Cerebellar cortex (tissue), 1 donor: ENCODE measurements around the gene VSTM4.

Experiments used
- DNase-seq: peaks from one replicate; pipeline ENCODE4 v3.0.0-alpha.2; 2015; ENCODE audit warnings: low spot score

Gene VSTM4

GRCh38 chr10:49116509-49117375, 1.4 kb upstream of the VSTM4 start:
- no peak for DNase-seq

- DNase-seq = no peak
Measured at GRCh38 chr10:49115796-49116508, 630 bp upstream of the VSTM4 start.

GRCh38 chr10:49114718-49115014, 656 bp downstream of the VSTM4 start:
- DNase-seq = no peak

GRCh38 chr10:49113741-49114141, 1.6 kb downstream of the VSTM4 start:
- DNase-seq = no peak

GRCh38 chr10:49112851-49113250, 2.5 kb downstream of the VSTM4 start:
- no peak for DNase-seq

GRCh38 chr10:49112098-49112497, 3.2 kb downstream of the VSTM4 start:
- DNase-seq = no peak

GRCh38 chr10:49111320-49111698, 4.0 kb downstream of the VSTM4 start:
- DNase-seq = no peak

- no peak for DNase-seq
Measured at GRCh38 chr10:49110684-49111319, 4.5 kb downstream of the VSTM4 start.

- DNase-seq = no peak
Measured at GRCh38 chr10:49109669-49110340, 5.5 kb downstream of the VSTM4 start.

GRCh38 chr10:49108656-49109055, 6.7 kb downstream of the VSTM4 start:
- DNase-seq = no peak

- DNase-seq = no peak
Measured at GRCh38 chr10:49107887-49108267, 7.4 kb downstream of the VSTM4 start.

- no peak for DNase-seq
Measured at GRCh38 chr10:49107111-49107886, 8.0 kb downstream of the VSTM4 start.

- peak; percentile 74 for DNase-seq
Measured at GRCh38 chr10:49106451-49106850, 8.9 kb downstream of the VSTM4 start.

- no peak for DNase-seq
Measured at GRCh38 chr10:49105076-49105475, 10.2 kb downstream of the VSTM4 start.

GRCh38 chr10:49104323-49104722, 11.0 kb downstream of the VSTM4 start:
- DNase-seq = no peak

GRCh38 chr10:49103761-49104160, 11.6 kb downstream of the VSTM4 start:
- no peak for DNase-seq

- DNase-seq = no peak
Measured at GRCh38 chr10:49099046-49099445, 16.3 kb downstream of the VSTM4 start.

- no peak for DNase-seq
Measured at GRCh38 chr10:49096890-49097445, 18.4 kb downstream of the VSTM4 start.

- no peak for DNase-seq
Measured at GRCh38 chr10:49094646-49095045, 20.7 kb downstream of the VSTM4 start.

- DNase-seq = no peak
Measured at GRCh38 chr10:49093922-49094321, 21.4 kb downstream of the VSTM4 start.

- no peak for DNase-seq
Measured at GRCh38 chr10:49092477-49092876, 22.8 kb downstream of the VSTM4 start.
